GM19193 (cell line): ENCODE data around the gene COQ4.

ENCODE experiments used
- POLR2A ChIP-seq: IDR thresholded peaks from 4 replicates; pipeline ENCODE4 v1.6.1; 2011; ENCODE audit not compliant: insufficient read depth, insufficient read length; ENCODE audit errors: extremely low read depth

Gene COQ4

DNA sequence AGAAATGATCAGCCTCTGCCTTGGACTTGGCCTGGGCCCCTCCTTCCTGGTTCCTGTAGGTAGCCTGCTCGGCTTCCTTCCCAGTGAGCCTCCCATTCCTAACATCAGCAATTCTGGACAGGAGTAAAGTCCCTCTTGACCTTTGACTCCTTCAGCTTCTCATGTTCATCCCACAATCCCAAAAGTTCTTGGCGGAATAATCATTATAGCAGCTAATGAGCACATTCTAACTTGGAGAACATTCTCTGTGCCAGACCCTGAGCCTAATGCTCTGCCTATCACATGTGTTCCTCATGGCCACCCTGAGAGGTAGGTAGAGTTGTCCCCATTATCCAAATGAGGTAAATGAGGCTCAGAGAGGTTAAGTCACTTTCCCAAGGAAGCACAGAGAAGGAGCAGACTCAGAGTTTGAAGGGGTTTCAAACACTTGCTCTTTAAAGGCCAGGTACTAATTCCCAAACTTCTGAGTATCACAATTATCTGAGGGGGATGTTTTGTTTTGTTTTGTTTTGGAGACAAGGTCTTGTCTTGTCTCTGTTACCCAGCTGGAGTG lies 25.3 kb upstream of the COQ4 start:
- TF ChIP-seq POLR2A, result no peak

GRCh38 chr9:128298535-128299482 lies 23.8 kb upstream of the COQ4 start:
- no peak for TF ChIP-seq POLR2A

- TF ChIP-seq POLR2A, result no peak
Observed at GRCh38 chr9:128304136-128304970, 18.3 kb upstream of the COQ4 start.

- no peak for TF ChIP-seq POLR2A
Observed at GRCh38 chr9:128304971-128305288, 17.7 kb upstream of the COQ4 start.

DNA sequence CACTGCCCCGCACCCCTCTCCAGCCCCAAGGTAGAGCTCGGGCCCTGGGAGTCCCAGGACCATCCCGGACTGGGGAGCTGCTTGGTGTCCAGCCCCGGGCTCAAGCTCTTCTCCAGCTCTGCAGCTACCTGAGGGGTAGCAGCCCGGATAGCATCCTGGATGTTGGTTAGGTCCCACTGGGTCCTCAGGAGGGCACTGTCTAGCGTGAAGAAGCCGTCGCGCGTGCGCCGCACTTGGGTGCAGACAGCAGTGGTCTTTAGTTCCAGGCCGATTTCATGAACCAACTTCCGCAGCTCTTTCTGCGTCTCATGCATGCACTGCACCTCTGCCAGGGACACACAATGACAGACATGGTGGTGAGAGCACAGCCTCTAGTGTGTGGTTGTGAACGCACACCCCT lies 13.1 kb upstream of the COQ4 start:
- no peak for TF ChIP-seq POLR2A

- TF ChIP-seq POLR2A, result no peak
Observed at GRCh38 chr9:128310461-128310860, 12.2 kb upstream of the COQ4 start.

- TF ChIP-seq POLR2A, result no peak
Observed at GRCh38 chr9:128314697-128315096, 7.9 kb upstream of the COQ4 start.

DNA sequence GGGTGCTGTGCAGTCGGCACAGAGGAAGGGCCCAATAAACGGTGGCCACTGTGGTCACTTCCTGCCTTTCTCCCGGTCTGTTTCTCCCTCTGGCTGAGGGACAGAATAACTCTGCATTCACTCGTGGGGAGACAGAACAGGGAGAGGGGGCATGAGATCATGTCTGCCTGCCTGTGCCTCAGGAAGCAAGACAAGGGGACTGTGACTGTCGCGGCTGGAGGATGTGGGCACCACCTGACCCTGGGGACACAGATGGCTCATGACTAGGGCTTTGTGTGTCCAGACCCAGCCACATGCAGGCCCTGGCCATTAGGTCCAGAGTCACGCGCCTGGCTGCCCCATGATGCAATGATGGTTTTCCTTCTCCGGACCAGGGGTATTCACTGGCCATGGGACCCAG lies 6.2 kb upstream of the COQ4 start:
- TF ChIP-seq POLR2A, result no peak

DNA sequence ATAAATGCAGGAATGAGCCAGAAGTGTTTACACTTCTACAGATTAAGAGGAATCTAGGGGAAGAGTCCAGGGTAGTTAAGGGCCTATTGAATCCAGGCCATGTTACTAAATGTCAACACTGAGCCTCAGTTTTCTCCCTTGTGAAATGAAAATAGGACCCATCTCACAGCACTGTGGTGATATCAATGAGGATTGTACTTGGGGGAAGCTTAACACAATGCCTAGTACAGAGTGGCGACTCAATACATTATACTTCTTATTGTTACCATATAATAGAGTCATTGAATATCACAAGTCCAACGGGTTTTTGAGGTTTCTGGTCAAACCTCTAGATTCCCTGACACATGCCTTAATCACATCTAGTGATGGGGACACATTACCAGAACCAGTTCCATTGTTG lies 5.0 kb upstream of the COQ4 start:
- no peak for TF ChIP-seq POLR2A

- TF ChIP-seq POLR2A, result no peak
Observed at GRCh38 chr9:128321343-128321742, 1.3 kb upstream of the COQ4 start.

DNA sequence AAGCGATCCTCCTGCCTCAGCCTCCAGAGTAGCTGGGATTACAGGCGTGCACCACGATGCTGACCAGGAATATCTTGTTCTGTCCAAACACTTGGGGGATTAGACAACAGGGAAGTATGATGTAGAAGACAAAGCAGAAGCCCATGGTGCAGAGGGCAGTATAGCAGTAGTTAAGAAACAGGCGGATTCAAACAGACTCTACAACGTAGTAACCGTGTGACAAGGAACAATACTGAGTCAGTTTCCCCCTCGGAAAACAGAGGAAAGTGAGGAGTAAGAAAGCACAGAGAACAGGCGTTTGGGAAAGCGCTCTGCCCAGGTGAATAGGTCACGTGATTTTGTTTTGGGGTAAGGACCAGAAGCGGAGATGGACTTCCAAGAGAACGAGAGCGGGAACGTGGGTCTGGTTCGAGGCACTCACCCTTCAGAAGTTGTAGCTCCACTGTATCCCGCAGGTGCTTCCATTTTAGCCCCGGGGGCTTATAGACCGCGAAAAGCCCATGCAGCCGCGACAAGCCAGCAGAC lies 698 bp upstream of the COQ4 start:
- TF ChIP-seq POLR2A, result no peak

DNA sequence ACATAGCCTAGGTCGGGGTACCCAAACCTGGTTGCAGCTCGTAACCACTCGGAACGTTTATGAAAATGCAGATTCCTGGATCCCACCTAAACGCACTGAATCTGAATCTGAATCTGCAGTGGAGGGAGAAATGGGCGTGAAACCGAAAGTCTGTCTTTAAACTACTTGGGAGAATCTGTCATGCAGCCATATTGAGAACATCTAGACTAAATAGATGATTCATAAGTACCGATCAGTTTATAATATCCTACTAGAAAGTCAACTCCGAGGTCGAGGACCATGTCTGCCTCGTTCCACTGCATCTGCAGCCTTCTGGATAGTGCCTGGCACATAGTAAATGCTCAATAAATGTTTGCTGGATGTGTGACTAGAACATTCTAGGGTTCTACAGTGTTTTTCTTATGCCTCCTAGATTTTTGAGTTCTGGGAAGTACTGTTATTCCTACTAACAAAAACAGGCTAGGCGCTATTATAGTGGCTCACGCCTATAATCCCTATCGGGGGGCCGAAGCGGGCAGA lies 632 bp downstream of the COQ4 start:
- TF ChIP-seq POLR2A, result no peak

GRCh38 chr9:128323791-128324190 lies 1.2 kb downstream of the COQ4 start:
- TF ChIP-seq POLR2A, result no peak

DNA sequence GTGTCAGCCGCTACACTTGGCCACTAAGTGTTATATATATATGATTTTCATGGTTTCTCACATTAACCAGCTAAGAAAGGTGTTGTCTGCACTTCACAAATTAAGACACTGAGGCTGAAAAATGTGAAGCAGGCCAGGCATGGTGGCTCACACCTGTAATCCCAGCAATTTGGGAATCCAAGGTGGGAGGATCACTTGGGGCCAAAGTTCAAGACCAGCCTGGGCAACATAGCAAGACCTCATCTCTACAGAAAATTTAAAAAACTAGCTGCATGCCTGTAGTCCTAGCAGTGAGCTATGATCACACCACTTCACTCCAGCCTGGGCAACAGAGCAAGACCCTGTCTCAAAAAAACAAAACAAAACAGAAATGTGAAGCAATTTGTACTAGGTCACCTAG lies 1.8 kb downstream of the COQ4 start:
- no peak for TF ChIP-seq POLR2A

- no peak for TF ChIP-seq POLR2A
Observed at GRCh38 chr9:128325629-128326028, 3.0 kb downstream of the COQ4 start.

DNA sequence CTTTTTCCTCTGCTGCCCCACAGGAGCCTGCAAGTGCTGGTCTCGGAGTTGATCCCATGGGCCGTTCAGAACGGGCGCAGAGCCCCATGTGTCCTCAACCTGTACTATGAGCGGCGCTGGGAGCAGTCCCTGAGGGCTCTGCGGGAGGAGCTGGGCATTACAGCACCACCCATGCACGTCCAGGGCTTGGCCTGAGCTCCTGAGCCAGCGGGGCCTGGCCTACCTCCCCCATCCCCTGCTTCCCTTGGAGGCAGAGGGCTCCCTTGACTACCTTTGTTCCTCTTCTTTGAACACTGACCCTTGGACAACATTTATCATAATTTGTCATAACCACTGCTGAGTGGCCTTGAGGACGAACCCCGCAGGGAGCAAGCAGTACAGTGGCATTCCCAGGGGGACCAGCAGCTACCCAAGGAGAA lies 10.8 kb downstream of the COQ4 start:
- TF ChIP-seq POLR2A, result no peak

GRCh38 chr9:128335161-128335560 lies 12.5 kb downstream of the COQ4 start:
- no peak for TF ChIP-seq POLR2A
